Islet of Langerhans (tissue), 1 donor: ENCODE results near the gene DUS2.
"Not testable (repeated sequence)": the region's sequence is repeated elsewhere in the genome, so short reads cannot be mapped to it uniquely, and the experiment has no call there.

Experiments
- FAIRE-seq: peaks from one replicate; lab custom pipeline; 2011; peaks lifted over from hg19 to GRCh38; lab: Jason Lieb, UNC

DUS2 gene

GRCh38 chr16:68093816-68094613 lies 70.9 kb downstream of the DUS2 start:
- FAIRE-seq: no peak

- no peak for FAIRE-seq
Observed at GRCh38 chr16:68094614-68094934, 71.5 kb downstream of the DUS2 start.

GRCh38 chr16:68096491-68096890 lies 73.4 kb downstream of the DUS2 start:
- no peak for FAIRE-seq

- FAIRE-seq: no peak
Observed at GRCh38 chr16:68097088-68097487, 74.0 kb downstream of the DUS2 start.

GRCh38 chr16:68097895-68098294 lies 74.8 kb downstream of the DUS2 start:
- FAIRE-seq: no peak

GRCh38 chr16:68100488-68100887 lies 77.4 kb downstream of the DUS2 start:
- FAIRE-seq: no peak

GRCh38 chr16:68105611-68106010 lies 82.5 kb downstream of the DUS2 start:
- no peak for FAIRE-seq

- FAIRE-seq: not testable (repeated sequence)
Observed at GRCh38 chr16:68107230-68107928, 84.3 kb downstream of the DUS2 start.

GRCh38 chr16:68109156-68109555 lies 86.1 kb downstream of the DUS2 start:
- FAIRE-seq: not testable (repeated sequence)

- not testable (repeated sequence) for FAIRE-seq
Observed at GRCh38 chr16:68110611-68111010, 87.5 kb downstream of the DUS2 start.

GRCh38 chr16:68111379-68111778 lies 88.3 kb downstream of the DUS2 start:
- FAIRE-seq: no peak

- FAIRE-seq: no peak
Observed at GRCh38 chr16:68113059-68113761, 90.1 kb downstream of the DUS2 start.

GRCh38 chr16:68113765-68114240 lies 90.7 kb downstream of the DUS2 start:
- no peak for FAIRE-seq

GRCh38 chr16:68114939-68115338 lies 91.9 kb downstream of the DUS2 start:
- not testable (repeated sequence) for FAIRE-seq

GRCh38 chr16:68115851-68116250 lies 92.8 kb downstream of the DUS2 start:
- FAIRE-seq: no peak

GRCh38 chr16:68116256-68116867 lies 93.3 kb downstream of the DUS2 start:
- no peak for FAIRE-seq

GRCh38 chr16:68117884-68118283 lies 94.8 kb downstream of the DUS2 start:
- no peak for FAIRE-seq

GRCh38 chr16:68118954-68119353 lies 95.9 kb downstream of the DUS2 start:
- not testable (repeated sequence) for FAIRE-seq

GRCh38 chr16:68120496-68120895 lies 97.4 kb downstream of the DUS2 start:
- not testable (repeated sequence) for FAIRE-seq

- FAIRE-seq: no peak
Observed at GRCh38 chr16:68126395-68126794, 103.3 kb downstream of the DUS2 start.

- FAIRE-seq: no peak
Observed at GRCh38 chr16:68128577-68129305, 105.7 kb downstream of the DUS2 start.
